Large intestine (tissue), 3 donors: ENCODE results near the gene HEXD. TPM values are rescaled to one million over a fixed set of nuclear protein-coding genes. Genes with fewer than 3 reads are reported as not detected.

Source experiments
- DNase-seq, 2 donors: peaks; one replicate each; pipeline versions ENCODE4 v3.0.0 to v3.0.0-alpha.2; 2013
- H3K27ac ChIP-seq: one replicate; pipeline ENCODE4 v1.5.1; 2013; ENCODE audit warnings: low read length
- H3K27me3 ChIP-seq: 2 replicates; pipeline ENCODE4 v1.6.1; 2013; ENCODE audit warnings: low read length; ENCODE audit not compliant: control insufficient read depth, insufficient read depth
- H3K36me3 ChIP-seq: 2 replicates; pipeline ENCODE4 v1.6.1; 2013; ENCODE audit warnings: low read length; ENCODE audit not compliant: control insufficient read depth, insufficient read depth
- H3K4me1 ChIP-seq: one replicate; pipeline ENCODE4 v1.6.1; 2013; ENCODE audit warnings: low read length; ENCODE audit not compliant: control insufficient read depth, insufficient read depth
- H3K4me3 ChIP-seq: one replicate; pipeline ENCODE4 v1.5.1; 2013; ENCODE audit warnings: low read length
- H3K9me3 ChIP-seq: one replicate; pipeline ENCODE4 v1.6.1; 2013; ENCODE audit warnings: mild to moderate bottlenecking, low read depth, low read length, moderate library complexity; ENCODE audit not compliant: control insufficient read depth
- WGBS: methylation state at CpG from one replicate; pipeline ENCODE4 v1.1.5; 2013; ENCODE audit warnings: low lambda C conversion rate; ENCODE audit not compliant: insufficient coverage; 5-methylcytosine and 5-hydroxymethylcytosine counted together
- polyA plus RNA-seq: library from polyadenylated mRNA; unstranded; fragments of 120-200 nt; gene quantifications from one replicate; pipeline ENCODE4 v1.2.1, GENCODE V29; 2013

The HEXD gene
- polyA plus RNA-seq, 1 donor, result 50.4 TPM

- H3K27ac ChIP-seq, result no peak overlapping the region
- peaks cover 11% of the 10 kb centered on the region for H3K4me1 ChIP-seq
- no peaks in the 10 kb centered on the region for H3K27me3 ChIP-seq
- DNase-seq, result no peak
- H3K36me3 ChIP-seq, result peaks cover 13% of the 10 kb centered on the region
- H3K9me3 ChIP-seq, result no peaks in the 10 kb centered on the region
- WGBS, result no CpG with 5 or more reads among the region's 4 CpGs
- H3K4me3 ChIP-seq, result no peak overlapping the region
Measured at GRCh38 chr17:82416264-82416663, 1.9 kb upstream of the HEXD start.

DNA sequence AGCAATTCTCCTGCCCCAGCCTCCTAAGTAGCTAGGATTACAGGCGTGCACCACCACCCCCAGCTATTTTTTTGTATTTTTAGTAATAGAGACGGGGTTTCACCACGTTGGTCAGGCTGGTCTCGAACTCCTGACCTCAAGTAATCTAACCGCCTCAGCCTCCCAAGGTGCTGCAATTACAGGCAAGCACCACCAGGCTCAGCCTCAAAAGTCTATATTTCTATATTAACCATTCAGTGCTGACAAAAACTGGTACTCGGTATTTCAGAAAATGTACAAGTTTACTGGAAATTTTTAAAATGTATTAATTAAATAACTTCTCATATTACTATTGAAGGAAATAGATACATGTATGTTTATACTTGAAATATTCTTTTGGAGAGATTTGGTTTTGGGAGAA is 1.4 kb upstream of the HEXD start:
- Histone ChIP-seq H3K27me3 (no peaks in the 10 kb centered on the region), H3K4me1 (peaks cover 11% of the 10 kb centered on the region), H3K27ac (no peak overlapping the region), H3K9me3 (no peaks in the 10 kb centered on the region), H3K36me3 (peaks cover 14% of the 10 kb centered on the region), H3K4me3 (no peak overlapping the region)
- 86% methylated on average over 1 of the region's 6 CpGs for WGBS
- DNase-seq, result no peak

DNA sequence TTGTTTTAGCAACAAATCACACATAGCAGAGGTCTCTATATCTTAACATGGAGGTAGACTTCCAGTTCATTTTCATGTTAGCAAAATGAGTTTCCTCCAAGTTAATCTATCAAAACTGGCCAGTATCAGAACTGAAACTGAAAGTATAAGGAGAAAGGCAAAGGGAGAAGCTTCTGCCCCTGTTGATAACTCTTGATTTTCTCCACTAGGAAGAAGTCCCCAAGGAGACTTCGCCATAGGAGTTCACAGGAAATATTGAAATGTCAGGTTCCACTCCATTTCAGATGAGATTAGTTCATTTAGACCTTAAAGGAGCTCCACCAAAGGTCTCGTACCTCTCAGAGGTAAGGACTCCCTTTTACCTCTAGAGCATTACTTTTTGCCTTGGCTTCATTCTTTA is 1.4 kb downstream of the HEXD start:
- H3K4me1 ChIP-seq, result peaks cover 7% of the 10 kb centered on the region
- H3K4me3 ChIP-seq, result peak overlapping the region; percentile 93
- H3K27me3 ChIP-seq, result no peaks in the 10 kb centered on the region
- peak overlapping the region; percentile 95 for H3K27ac ChIP-seq
- DNase-seq, result peak; percentile 11 to 58
- 80% methylated on average over 1 of the region's 2 CpGs for WGBS
- H3K9me3 ChIP-seq, result peaks cover 18% of the 10 kb centered on the region
- peaks cover 11% of the 10 kb centered on the region for H3K36me3 ChIP-seq

DNA sequence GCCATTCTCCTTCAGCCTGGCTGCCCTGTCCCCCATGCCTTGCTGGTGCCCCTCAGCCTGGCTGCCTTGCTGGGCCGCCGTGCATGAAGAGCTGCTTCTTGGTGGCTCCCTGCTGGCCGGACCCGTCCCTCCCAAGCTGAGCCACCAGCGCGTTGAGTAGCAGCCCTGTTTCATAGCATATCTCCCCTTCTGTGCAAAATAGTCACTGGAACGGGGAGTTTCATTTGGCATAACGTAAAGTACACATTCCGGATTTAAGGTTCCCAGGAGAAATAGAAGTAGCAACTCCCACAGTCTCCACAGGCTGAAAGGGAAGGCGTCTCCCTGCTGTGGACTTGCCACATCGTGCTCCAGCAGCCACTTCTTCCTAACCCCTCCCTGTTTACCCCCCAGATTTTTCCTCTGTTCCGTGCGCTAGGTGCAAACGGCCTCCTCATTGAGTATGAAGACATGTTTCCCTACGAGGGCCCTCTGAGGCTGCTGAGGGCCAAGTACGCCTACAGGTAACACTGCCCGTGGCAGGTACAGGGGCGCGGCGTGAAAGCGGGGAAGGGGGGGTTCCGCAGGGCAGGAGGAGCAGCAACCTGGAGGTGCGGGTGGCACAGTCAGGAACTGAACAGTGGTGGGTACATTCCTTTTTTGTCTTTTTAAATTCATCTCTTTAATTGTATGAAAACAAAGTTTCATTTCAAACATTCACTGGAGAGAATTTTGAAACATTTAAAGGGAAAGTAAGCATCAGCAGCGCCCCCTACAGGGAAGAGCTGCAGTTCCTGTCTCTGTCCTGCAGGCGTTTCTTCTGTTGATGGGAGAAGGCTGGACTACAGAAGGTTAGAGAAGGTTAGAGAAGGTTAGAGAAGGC is 6.1 kb downstream of the HEXD start:
- H3K9me3 ChIP-seq, result peaks cover 18% of the 10 kb centered on the region
- DNase-seq, result no peak
- peaks cover 11% of the 10 kb centered on the region for H3K36me3 ChIP-seq
- no peaks in the 10 kb centered on the region for H3K27me3 ChIP-seq
- H3K4me3 ChIP-seq, result no peak overlapping the region
- H3K27ac ChIP-seq, result no peak overlapping the region
- WGBS, result no CpG with 5 or more reads among the region's 25 CpGs
- H3K4me1 ChIP-seq, result peaks cover 3% of the 10 kb centered on the region

DNA sequence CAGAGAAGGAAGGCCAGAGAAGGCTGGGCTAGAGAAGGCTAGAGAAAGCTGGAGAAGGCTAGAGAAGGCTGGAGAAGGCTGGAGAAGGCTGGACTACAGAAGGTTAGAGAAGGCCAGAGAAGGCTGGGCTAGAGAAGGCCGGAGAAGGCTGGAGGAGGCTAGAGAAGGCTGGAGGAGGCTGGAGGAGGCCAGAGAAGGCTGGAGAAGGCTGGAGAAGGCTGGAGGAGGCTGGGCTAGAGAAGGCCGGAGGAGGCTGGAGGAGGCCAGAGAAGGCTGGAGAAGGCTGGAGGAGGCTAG is 6.7 kb downstream of the HEXD start:
- no peak overlapping the region for H3K4me3 ChIP-seq
- peaks cover 18% of the 10 kb centered on the region for H3K9me3 ChIP-seq
- WGBS, result 100% methylated on average over 2 of the region's 2 CpGs
- no peaks in the 10 kb centered on the region for H3K27me3 ChIP-seq
- peaks cover under 1% of the 10 kb centered on the region for H3K4me1 ChIP-seq
- H3K27ac ChIP-seq, result no peak overlapping the region
- DNase-seq, result no peak
- peaks cover 13% of the 10 kb centered on the region for H3K36me3 ChIP-seq

GRCh38 chr17:82428546-82428945 is 10.4 kb downstream of the HEXD start:
- no peak for DNase-seq
- no peak overlapping the region for H3K4me3 ChIP-seq
- H3K36me3 ChIP-seq, result peaks cover 8% of the 10 kb centered on the region
- H3K9me3 ChIP-seq, result peaks cover 6% of the 10 kb centered on the region
- no peaks in the 10 kb centered on the region for H3K27me3 ChIP-seq
- WGBS, result no CpG with 5 or more reads among the region's 3 CpGs
- no peaks in the 10 kb centered on the region for H3K4me1 ChIP-seq
- no peak overlapping the region for H3K27ac ChIP-seq

- no peak for DNase-seq
- WGBS, result 100% methylated on average over 1 of the region's 7 CpGs
- Histone ChIP-seq H3K4me1 (no peaks in the 10 kb centered on the region), H3K27me3 (no peaks in the 10 kb centered on the region), H3K4me3 (no peak overlapping the region), H3K27ac (no peak overlapping the region), H3K9me3 (no peaks in the 10 kb centered on the region), H3K36me3 (peaks cover 12% of the 10 kb centered on the region)
Measured at GRCh38 chr17:82429824-82430223, 11.7 kb downstream of the HEXD start.

- no CpG with 5 or more reads among the region's 8 CpGs for WGBS
- H3K27me3 ChIP-seq, result no peaks in the 10 kb centered on the region
- peaks cover 28% of the 10 kb centered on the region for H3K36me3 ChIP-seq
- no peak overlapping the region for H3K4me3 ChIP-seq
- DNase-seq, result no peak
- H3K4me1 ChIP-seq, result no peaks in the 10 kb centered on the region
- no peak overlapping the region for H3K27ac ChIP-seq
- H3K9me3 ChIP-seq, result no peaks in the 10 kb centered on the region
Measured at GRCh38 chr17:82432017-82432416, 13.9 kb downstream of the HEXD start.

- peaks cover 34% of the 10 kb centered on the region for H3K36me3 ChIP-seq
- H3K9me3 ChIP-seq, result no peaks in the 10 kb centered on the region
- no peaks in the 10 kb centered on the region for H3K27me3 ChIP-seq
- H3K4me1 ChIP-seq, result no peaks in the 10 kb centered on the region
- no peak overlapping the region for H3K4me3 ChIP-seq
- no peak for DNase-seq
- no peak overlapping the region for H3K27ac ChIP-seq
- no CpG with 5 or more reads among the region's 32 CpGs for WGBS
Measured at GRCh38 chr17:82433560-82434215, 15.5 kb downstream of the HEXD start.

GRCh38 chr17:82434216-82434565 is 16.0 kb downstream of the HEXD start:
- no CpG with 5 or more reads among the region's 3 CpGs for WGBS
- peaks cover 4% of the 10 kb centered on the region for H3K9me3 ChIP-seq
- no peak for DNase-seq
- no peak overlapping the region for H3K27ac ChIP-seq
- peaks cover 34% of the 10 kb centered on the region for H3K36me3 ChIP-seq
- H3K27me3 ChIP-seq, result no peaks in the 10 kb centered on the region
- H3K4me1 ChIP-seq, result no peaks in the 10 kb centered on the region
- H3K4me3 ChIP-seq, result no peak overlapping the region

DNA sequence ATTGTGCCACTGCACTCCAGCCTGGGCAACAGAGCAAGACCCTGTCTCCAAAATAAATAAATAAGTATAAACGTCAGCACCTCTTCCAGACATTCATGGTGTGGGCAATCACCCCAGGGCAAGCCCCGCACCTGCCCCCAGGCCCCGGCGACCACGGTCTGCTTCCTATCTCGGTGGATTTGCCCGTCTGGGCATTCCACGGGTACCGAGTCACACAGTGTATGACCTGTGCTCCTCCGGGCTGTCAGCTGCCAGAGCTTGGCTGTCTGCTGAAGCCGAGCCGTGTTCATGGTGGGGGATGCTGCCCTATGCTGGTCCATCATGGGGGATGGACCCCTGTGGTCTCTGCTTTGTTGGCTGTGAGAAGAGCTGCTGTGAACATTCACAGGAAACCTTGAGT is 17.0 kb downstream of the HEXD start:
- WGBS, result no CpG with 5 or more reads among the region's 12 CpGs
- H3K27me3 ChIP-seq, result no peaks in the 10 kb centered on the region
- no peak for DNase-seq
- peaks cover 38% of the 10 kb centered on the region for H3K36me3 ChIP-seq
- H3K4me1 ChIP-seq, result no peaks in the 10 kb centered on the region
- H3K9me3 ChIP-seq, result peaks cover 4% of the 10 kb centered on the region
- no peak overlapping the region for H3K27ac ChIP-seq
- H3K4me3 ChIP-seq, result no peak overlapping the region
